CD4-positive, alpha-beta T cell treated with Interleukin-4 for 4 hours (primary cell): Measurements from ENCODE around the gene NCDN.
A peak's percentile ranks its signal among the peaks of the same experiment; 100 is the strongest.

Experiments used
- DNase-seq: peaks from one replicate; pipeline ENCODE4 v3.0.0-alpha.2; 2020

NCDN gene

GRCh38 chr1:35557611-35558373, at the start of gene NCDN:
Gene NCDN (plus strand): TSS chr1:35557799. CDS start chr1:35558191, 392 bp downstream.
- DNase-seq, result peak; percentile 95

GRCh38 chr1:35507947-35508346, 49.7 kb upstream of the NCDN start:
- DNase-seq, result no peak

GRCh38 chr1:35509558-35509957, 48.0 kb upstream of the NCDN start:
- DNase-seq, result no peak

- no peak for DNase-seq
Measured at GRCh38 chr1:35511305-35511704, 46.3 kb upstream of the NCDN start.

- no peak for DNase-seq
Measured at GRCh38 chr1:35518183-35518582, 39.4 kb upstream of the NCDN start.

GRCh38 chr1:35519432-35519831, 38.2 kb upstream of the NCDN start:
- no peak for DNase-seq

GRCh38 chr1:35524106-35524505, 33.5 kb upstream of the NCDN start:
- DNase-seq, result no peak

- DNase-seq, result no peak
Measured at GRCh38 chr1:35530168-35530567, 27.4 kb upstream of the NCDN start.

- DNase-seq, result no peak
Measured at GRCh38 chr1:35530946-35531345, 26.7 kb upstream of the NCDN start.

- DNase-seq, result no peak
Measured at GRCh38 chr1:35531368-35531767, 26.2 kb upstream of the NCDN start.

GRCh38 chr1:35532497-35533223, 24.9 kb upstream of the NCDN start:
- DNase-seq, result no peak

GRCh38 chr1:35533586-35533985, 24.0 kb upstream of the NCDN start:
- no peak for DNase-seq

GRCh38 chr1:35535243-35535642, 22.4 kb upstream of the NCDN start:
- DNase-seq, result no peak

GRCh38 chr1:35536556-35537162, 20.9 kb upstream of the NCDN start:
- DNase-seq, result no peak

- DNase-seq, result no peak
Measured at GRCh38 chr1:35537806-35538205, 19.8 kb upstream of the NCDN start.

- DNase-seq, result peak; percentile 55
Measured at GRCh38 chr1:35539073-35539823, 18.4 kb upstream of the NCDN start.

- DNase-seq, result no peak
Measured at GRCh38 chr1:35539824-35540261, 17.8 kb upstream of the NCDN start.

GRCh38 chr1:35544976-35545375, 12.6 kb upstream of the NCDN start:
- DNase-seq, result peak; percentile 70

GRCh38 chr1:35546614-35547013, 11.0 kb upstream of the NCDN start:
- no peak for DNase-seq

- DNase-seq, result no peak
Measured at GRCh38 chr1:35553851-35554250, 3.7 kb upstream of the NCDN start.

GRCh38 chr1:35554266-35555211, 3.1 kb upstream of the NCDN start:
- no peak for DNase-seq

GRCh38 chr1:35555212-35555584, 2.4 kb upstream of the NCDN start:
- no peak for DNase-seq
